ENCODE data around the gene RAB40C.

- TF ChIP-seq CTCF (conservative IDR thresholded peaks at IDR 0.05 in 1 of 2, IDR thresholded peaks at IDR 0.05 in 1 of 2; ENCODE audit: extremely low read depth in 1 of 2, insufficient read depth in 1 of 2, low read depth in 1 of 2, low read length in 2 of 2): peak in 1 of 2 donors; percentile 10
- no peak for TF ChIP-seq EZH2 (IDR thresholded peaks at IDR 0.05; ENCODE audit: borderline replicate concordance, low read length)
Measured at GRCh38 chr16:636206-637080, 46.6 kb downstream of the RAB40C start, which contains the start of gene METTL26.
